K562 (cell line): ENCODE results near the gene NOS1. TPM values are rescaled to one million over a fixed set of nuclear protein-coding genes. Genes with fewer than 3 reads are reported as not detected.

ENCODE experiments used
- CHD1 ChIP-seq: fragments of 200-600 bp; sonication (generic); IDR thresholded peaks from one replicate; pipeline ENCODE4 v1.6.1; 2012; ENCODE audit warnings: mild to moderate bottlenecking, moderate library complexity, low read length, inconsistent platforms
- GTF2F1 ChIP-seq: IDR thresholded peaks from 2 replicates; pipeline ENCODE4 v1.6.1; 2011; ENCODE audit warnings: low read depth, low read length, improper control_type of control experiment
- NR4A1 ChIP-seq, 2 experiments: fragments of 250-450 bp in 1 of 2; fragments of 450-650 bp in 1 of 2; sonication (Bioruptor Pico) in 1 of 2; IDR thresholded peaks; 2 replicates each; pipeline versions ENCODE4 v1.4.0 to v1.6.1; 2016 to 2020; ENCODE audit warnings: mild to moderate bottlenecking in 2 of 2, missing compliant biosample characterization in 1 of 2, missing genetic modification characterization in 1 of 2, moderate library complexity in 1 of 2
- RHOXF2B ChIP-seq: fragments of 250-450 bp; sonication (Bioruptor Pico); conservative IDR thresholded peaks from 2 replicates; pipeline ENCODE4 v1.5.1; 2021
- RNF2 ChIP-seq: sonication (generic); IDR thresholded peaks from 2 replicates; pipeline ENCODE4 v1.6.1; 2016
- SIX5 ChIP-seq, 2 experiments: IDR thresholded peaks; 2 replicates each; pipeline ENCODE4 v1.6.1; 2011; ENCODE audit warnings: low read length in 2 of 2, borderline replicate concordance in 1 of 2, low read depth in 1 of 2, mild to moderate bottlenecking in 1 of 2, moderate library complexity in 1 of 2; ENCODE audit not compliant: insufficient read depth in 1 of 2
- TAF15 ChIP-seq: fragments of 200-400 bp; formaldehyde crosslinking; IDR thresholded peaks from 2 replicates; pipeline ENCODE4 v1.6.1; 2017; ENCODE audit warnings: mild to moderate bottlenecking, low read depth, low read length, moderate library complexity
- ZNF232 ChIP-seq: sonication (generic); formaldehyde crosslinking; IDR thresholded peaks from 2 replicates; pipeline ENCODE4 v1.8.0; 2022; ENCODE audit warnings: mild to moderate bottlenecking, missing genetic modification reagents
- polyA plus RNA-seq, 8 experiments: library from polyadenylated mRNA; depleted of rRNA in 4 of 8; stranded (reverse) in 5 of 8; unstranded in 3 of 8; fragments of >200 nt; fragmentation: Nextera tagmentation in 2 of 8; fragmentation: Illumina TruSeq in 1 of 8; extraction: Ambion mirVana in 2 of 8; extraction: Trizol in 1 of 8; gene quantifications; 2 replicates each; pipeline versions ENCODE4 v1.2.1 to v1.2.3, GENCODE V29; 2011 to 2014; ENCODE audit warnings: inconsistent platforms in 1 of 8, missing spikeins in 1 of 8
- total RNA-seq, 7 experiments: library from RNA; depleted of rRNA in 6 of 7; stranded (reverse); fragments of >200 nt in 6 of 7; fragmentation: Illumina TruSeq in 2 of 7; extraction: Trizol in 2 of 7; gene quantifications; 2 replicates each; pipeline versions ENCODE4 v1.2.1 to v1.2.3, GENCODE V29; 2011 to 2021; ENCODE audit warnings: low replicate concordance in 1 of 7
- TF ChIP-seq, protein P1 (sequence below): sonication (generic); formaldehyde crosslinking; IDR thresholded peaks from 2 replicates; pipeline ENCODE4 v1.8.0; 2022; ENCODE audit warnings: mild to moderate bottlenecking, missing genetic modification reagents
- TF ChIP-seq, protein P2 (sequence below): fragments of 250-450 bp; sonication (Bioruptor Pico); IDR thresholded peaks from 2 replicates; pipeline ENCODE4 v1.5.0; 2021
- TF ChIP-seq, protein P3 (sequence below), 2 experiments: fragments of 200-800 bp in 1 of 2; sonication (Bioruptor generic) in 1 of 2; sonication (generic) in 1 of 2; formaldehyde crosslinking in 1 of 2; IDR thresholded peaks in 1 of 2; conservative IDR thresholded peaks in 1 of 2; 2 replicates each; pipeline versions ENCODE4 v1.5.0 to v1.6.1; 2016 to 2020; ENCODE audit warnings: missing compliant biosample characterization in 1 of 2, missing genetic modification characterization in 1 of 2, missing genetic modification reagents in 1 of 2
- TF ChIP-seq, protein P4 (sequence below): fragments of 250-450 bp; sonication (Bioruptor Pico); IDR thresholded peaks from 2 replicates; pipeline ENCODE4 v1.8.0; 2022; ENCODE audit warnings: inconsistent platforms

NOS1 gene
- total and polyA plus RNA-seq, 9 of the 15 experiments (the other 6 are each of a cell fraction or from before 2014, with no cell fraction given), result not detected

DNA sequence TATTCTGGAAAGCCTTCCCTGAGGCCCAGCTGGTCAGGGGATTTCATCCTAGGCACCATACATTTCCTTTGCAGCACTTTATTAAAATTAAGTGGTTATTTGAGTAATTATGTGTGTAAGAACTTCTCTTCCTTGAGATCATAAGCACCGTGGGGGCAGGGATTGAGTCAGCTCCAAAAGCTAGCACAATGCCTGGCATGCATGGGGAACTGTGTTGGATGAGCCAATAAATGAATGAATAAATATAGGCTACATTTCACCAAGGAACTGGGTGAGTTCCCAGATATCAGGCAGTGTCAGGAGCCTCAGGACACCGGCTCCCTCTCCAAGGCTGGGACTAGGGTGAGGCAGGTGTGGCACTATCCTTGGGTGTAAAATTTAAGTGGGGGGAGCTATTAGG lies 88.3 kb downstream of the NOS1 start (continued):
- TF ChIP-seq, protein P1, sequence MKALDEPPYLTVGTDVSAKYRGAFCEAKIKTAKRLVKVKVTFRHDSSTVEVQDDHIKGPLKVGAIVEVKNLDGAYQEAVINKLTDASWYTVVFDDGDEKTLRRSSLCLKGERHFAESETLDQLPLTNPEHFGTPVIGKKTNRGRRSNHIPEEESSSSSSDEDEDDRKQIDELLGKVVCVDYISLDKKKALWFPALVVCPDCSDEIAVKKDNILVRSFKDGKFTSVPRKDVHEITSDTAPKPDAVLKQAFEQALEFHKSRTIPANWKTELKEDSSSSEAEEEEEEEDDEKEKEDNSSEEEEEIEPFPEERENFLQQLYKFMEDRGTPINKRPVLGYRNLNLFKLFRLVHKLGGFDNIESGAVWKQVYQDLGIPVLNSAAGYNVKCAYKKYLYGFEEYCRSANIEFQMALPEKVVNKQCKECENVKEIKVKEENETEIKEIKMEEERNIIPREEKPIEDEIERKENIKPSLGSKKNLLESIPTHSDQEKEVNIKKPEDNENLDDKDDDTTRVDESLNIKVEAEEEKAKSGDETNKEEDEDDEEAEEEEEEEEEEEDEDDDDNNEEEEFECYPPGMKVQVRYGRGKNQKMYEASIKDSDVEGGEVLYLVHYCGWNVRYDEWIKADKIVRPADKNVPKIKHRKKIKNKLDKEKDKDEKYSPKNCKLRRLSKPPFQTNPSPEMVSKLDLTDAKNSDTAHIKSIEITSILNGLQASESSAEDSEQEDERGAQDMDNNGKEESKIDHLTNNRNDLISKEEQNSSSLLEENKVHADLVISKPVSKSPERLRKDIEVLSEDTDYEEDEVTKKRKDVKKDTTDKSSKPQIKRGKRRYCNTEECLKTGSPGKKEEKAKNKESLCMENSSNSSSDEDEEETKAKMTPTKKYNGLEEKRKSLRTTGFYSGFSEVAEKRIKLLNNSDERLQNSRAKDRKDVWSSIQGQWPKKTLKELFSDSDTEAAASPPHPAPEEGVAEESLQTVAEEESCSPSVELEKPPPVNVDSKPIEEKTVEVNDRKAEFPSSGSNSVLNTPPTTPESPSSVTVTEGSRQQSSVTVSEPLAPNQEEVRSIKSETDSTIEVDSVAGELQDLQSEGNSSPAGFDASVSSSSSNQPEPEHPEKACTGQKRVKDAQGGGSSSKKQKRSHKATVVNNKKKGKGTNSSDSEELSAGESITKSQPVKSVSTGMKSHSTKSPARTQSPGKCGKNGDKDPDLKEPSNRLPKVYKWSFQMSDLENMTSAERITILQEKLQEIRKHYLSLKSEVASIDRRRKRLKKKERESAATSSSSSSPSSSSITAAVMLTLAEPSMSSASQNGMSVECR (CRISPR knock-in tag), result no peak
- TF ChIP-seq, protein P2, sequence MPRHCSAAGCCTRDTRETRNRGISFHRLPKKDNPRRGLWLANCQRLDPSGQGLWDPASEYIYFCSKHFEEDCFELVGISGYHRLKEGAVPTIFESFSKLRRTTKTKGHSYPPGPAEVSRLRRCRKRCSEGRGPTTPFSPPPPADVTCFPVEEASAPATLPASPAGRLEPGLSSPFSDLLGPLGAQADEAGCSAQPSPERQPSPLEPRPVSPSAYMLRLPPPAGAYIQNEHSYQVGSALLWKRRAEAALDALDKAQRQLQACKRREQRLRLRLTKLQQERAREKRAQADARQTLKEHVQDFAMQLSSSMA (CRISPR knock-in tag), result no peak
- TF ChIP-seq GTF2F1 (no peak), TAF15 (no peak), SIX5 (IDR thresholded peaks at IDR 0.05; ENCODE audit: borderline replicate concordance in 1 of 2, insufficient read depth in 1 of 2, low read depth in 1 of 2, low read length in 2 of 2) (no peak), RHOXF2B (no peak), RNF2 (no peak), NR4A1 (CRISPR knock-in tag; IDR thresholded peaks at IDR 0.05) (no peak), NR4A1 (tag; IDR thresholded peaks at IDR 0.05) (no peak), CHD1 (no peak), ZNF232 (CRISPR knock-in tag) (no peak)
- TF ChIP-seq, protein P3, sequence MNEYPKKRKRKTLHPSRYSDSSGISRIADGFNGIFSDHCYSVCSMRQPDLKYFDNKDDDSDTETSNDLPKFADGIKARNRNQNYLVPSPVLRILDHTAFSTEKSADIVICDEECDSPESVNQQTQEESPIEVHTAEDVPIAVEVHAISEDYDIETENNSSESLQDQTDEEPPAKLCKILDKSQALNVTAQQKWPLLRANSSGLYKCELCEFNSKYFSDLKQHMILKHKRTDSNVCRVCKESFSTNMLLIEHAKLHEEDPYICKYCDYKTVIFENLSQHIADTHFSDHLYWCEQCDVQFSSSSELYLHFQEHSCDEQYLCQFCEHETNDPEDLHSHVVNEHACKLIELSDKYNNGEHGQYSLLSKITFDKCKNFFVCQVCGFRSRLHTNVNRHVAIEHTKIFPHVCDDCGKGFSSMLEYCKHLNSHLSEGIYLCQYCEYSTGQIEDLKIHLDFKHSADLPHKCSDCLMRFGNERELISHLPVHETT (CRISPR knock-in tag; conservative IDR thresholded peaks at IDR 0.05 in 1 of 2, IDR thresholded peaks at IDR 0.05 in 1 of 2), result no peak
- TF ChIP-seq, protein P4, sequence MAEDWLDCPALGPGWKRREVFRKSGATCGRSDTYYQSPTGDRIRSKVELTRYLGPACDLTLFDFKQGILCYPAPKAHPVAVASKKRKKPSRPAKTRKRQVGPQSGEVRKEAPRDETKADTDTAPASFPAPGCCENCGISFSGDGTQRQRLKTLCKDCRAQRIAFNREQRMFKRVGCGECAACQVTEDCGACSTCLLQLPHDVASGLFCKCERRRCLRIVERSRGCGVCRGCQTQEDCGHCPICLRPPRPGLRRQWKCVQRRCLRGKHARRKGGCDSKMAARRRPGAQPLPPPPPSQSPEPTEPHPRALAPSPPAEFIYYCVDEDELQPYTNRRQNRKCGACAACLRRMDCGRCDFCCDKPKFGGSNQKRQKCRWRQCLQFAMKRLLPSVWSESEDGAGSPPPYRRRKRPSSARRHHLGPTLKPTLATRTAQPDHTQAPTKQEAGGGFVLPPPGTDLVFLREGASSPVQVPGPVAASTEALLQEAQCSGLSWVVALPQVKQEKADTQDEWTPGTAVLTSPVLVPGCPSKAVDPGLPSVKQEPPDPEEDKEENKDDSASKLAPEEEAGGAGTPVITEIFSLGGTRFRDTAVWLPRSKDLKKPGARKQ (CRISPR knock-in tag), result no peak
